GM12878 (cell line): Measurements from ENCODE around the gene ZSCAN9. TPM values are rescaled to one million over a fixed set of nuclear protein-coding genes. Genes with fewer than 3 reads are reported as not detected.

Source experiments
- ASH2L ChIP-seq: fragments of 300-600, 200-600 bp; sonication (generic); IDR thresholded peaks from 2 replicates; pipeline ENCODE4 v1.6.1; 2017; ENCODE audit warnings: low read depth, mild to moderate bottlenecking, borderline replicate concordance
- CBX5 ChIP-seq: sonication (generic); IDR thresholded peaks from 2 replicates; pipeline ENCODE4 v1.6.1; 2016; ENCODE audit warnings: low read depth, moderate library complexity, mild to moderate bottlenecking, inconsistent platforms
- CREB1 ChIP-seq: IDR thresholded peaks from 2 replicates; pipeline ENCODE4 v1.6.1; 2012; ENCODE audit warnings: low read depth, mild to moderate bottlenecking, inconsistent platforms
- CUX1 ChIP-seq: IDR thresholded peaks from 2 replicates; pipeline ENCODE4 v1.6.1; 2012; ENCODE audit warnings: improper control_type of control experiment, low read depth, low read length; ENCODE audit not compliant: insufficient replicate concordance
- EED ChIP-seq: sonication (generic); IDR thresholded peaks from 2 replicates; pipeline ENCODE4 v1.6.1; 2016; ENCODE audit warnings: antibody characterized with exemption, low read depth
- FOXM1 ChIP-seq: IDR thresholded peaks from 2 replicates; pipeline ENCODE4 v1.6.1; 2012; ENCODE audit warnings: low read depth, mild to moderate bottlenecking, inconsistent platforms, low read length, moderate library complexity
- IKZF1 ChIP-seq: fragments of 450-650 bp; conservative IDR thresholded peaks from 2 replicates; pipeline ENCODE4 v1.6.1; 2017; ENCODE audit warnings: antibody characterized with exemption, mild to moderate bottlenecking
- KDM1A ChIP-seq: fragments of 200-600 bp; sonication (generic); IDR thresholded peaks from 2 replicates; pipeline ENCODE4 v1.6.1; 2016; ENCODE audit warnings: borderline replicate concordance
- NKRF ChIP-seq: fragments of 450-650 bp; conservative IDR thresholded peaks from 2 replicates; pipeline ENCODE4 v1.6.1; 2017; ENCODE audit warnings: mild to moderate bottlenecking, moderate library complexity
- NR2C1 ChIP-seq: fragments of 450-650 bp; IDR thresholded peaks from 2 replicates; pipeline ENCODE4 v1.6.1; 2017; ENCODE audit warnings: antibody characterized with exemption, mild to moderate bottlenecking, moderate library complexity
- PRDM15 ChIP-seq: fragments of 450-650 bp; formaldehyde crosslinking; IDR thresholded peaks from 2 replicates; pipeline ENCODE4 v1.4.0; 2020; ENCODE audit warnings: mild to moderate bottlenecking, moderate library complexity
- STAT3 ChIP-seq: IDR thresholded peaks from 2 replicates; pipeline ENCODE4 v1.6.1; 2011; ENCODE audit warnings: low read depth, low read length, improper control_type of control experiment
- USF1 ChIP-seq: IDR thresholded peaks from 2 replicates; pipeline ENCODE4 v1.6.1; 2011; ENCODE audit warnings: borderline replicate concordance, low read depth, mild to moderate bottlenecking, moderate library complexity, mixed read lengths, low read length; ENCODE audit not compliant: insufficient read depth; ENCODE audit errors: extremely low read length
- ZNF24 ChIP-seq: fragments of 450-650 bp; IDR thresholded peaks from 2 replicates; pipeline ENCODE4 v1.6.1; 2017; ENCODE audit warnings: antibody characterized with exemption, mild to moderate bottlenecking
- polyA plus RNA-seq, 11 experiments: library from polyadenylated mRNA; depleted of rRNA in 4 of 11; unstranded in 6 of 11; stranded (reverse) in 5 of 11; fragments of >200 nt; fragmentation: Nextera tagmentation in 4 of 11; fragmentation: Illumina TruSeq in 1 of 11; extraction: Ambion mirVana in 4 of 11; extraction: Trizol in 1 of 11; gene quantifications; 1 replicate in 1 of 11; 2 replicates in 10 of 11; pipeline versions ENCODE4 v1.2.1 to v1.2.3, GENCODE V29; 2011 to 2016; ENCODE audit warnings: inconsistent platforms in 2 of 11, missing spikeins in 2 of 11, low read depth in 1 of 11
- total RNA-seq, 4 experiments: library from RNA; depleted of rRNA in 3 of 4; stranded (reverse); fragments of >200 nt in 3 of 4; fragmentation: Illumina TruSeq in 1 of 4; extraction: Trizol in 1 of 4; gene quantifications; 2 replicates each; pipeline versions ENCODE4 v1.2.1 to v1.2.3, GENCODE V29; 2013 to 2021

Gene ZSCAN9
- total and polyA plus RNA-seq, 10 of the 15 experiments (the other 5 are each of a cell fraction or from before 2014, with no cell fraction given), result 8.1 to 28.7 (median 17.4) TPM

- no peak for TF ChIP-seq NKRF
- no peak for TF ChIP-seq NR2C1
- TF ChIP-seq KDM1A, result no peak
- TF ChIP-seq CBX5, result no peak
- no peak for TF ChIP-seq ASH2L
- no peak for TF ChIP-seq FOXM1
- no peak for TF ChIP-seq STAT3
- no peak for TF ChIP-seq CUX1
- no peak for TF ChIP-seq PRDM15 (CRISPR knock-in tag)
- TF ChIP-seq ZNF24, result no peak
- peak; percentile 42 for TF ChIP-seq EED
- TF ChIP-seq IKZF1, result peak; percentile 42
- no peak for TF ChIP-seq USF1
- no peak for TF ChIP-seq CREB1
Observed at GRCh38 chr6:28258877-28259777, 34.1 kb downstream of the ZSCAN9 start, which contains the start of gene NKAPL (continued).
